WERI-Rb-1 (cell line): ENCODE results near the gene SMARCA2.
A peak's percentile ranks its signal among the peaks of the same experiment; 100 is the strongest.

Source experiments
- DNase-seq: peaks from one replicate; pipeline ENCODE4 v3.0.0-alpha.2; 2020
- H3K27ac ChIP-seq: fragments of 250-450 bp; sonication (Bioruptor Pico); 2 replicates; pipeline ENCODE4 v1.5.1; 2020; ENCODE audit warnings: mild to moderate bottlenecking, moderate library complexity
- H3K27me3 ChIP-seq: fragments of 250-450 bp; sonication (Bioruptor Pico); 2 replicates; pipeline ENCODE4 v1.5.1; 2021; ENCODE audit warnings: mild to moderate bottlenecking, low read depth, moderate library complexity; ENCODE audit not compliant: insufficient read depth, severe bottlenecking
- H3K36me3 ChIP-seq: fragments of 250-450 bp; sonication (Bioruptor Pico); 2 replicates; pipeline ENCODE4 v1.5.1; 2020; ENCODE audit warnings: mild to moderate bottlenecking, moderate library complexity
- H3K4me3 ChIP-seq: 2 replicates; pipeline ENCODE4 v1.5.1; 2011; ENCODE audit warnings: low read depth, mild to moderate bottlenecking, control low read depth, low read length
- H3K9me3 ChIP-seq: fragments of 250-450 bp; sonication (Bioruptor Pico); 2 replicates; pipeline ENCODE4 v1.5.1; 2021; ENCODE audit warnings: mild to moderate bottlenecking, moderate library complexity; ENCODE audit not compliant: severe bottlenecking
- CTCF ChIP-seq: IDR thresholded peaks from 2 replicates; pipeline ENCODE4 v1.5.1; 2011; ENCODE audit warnings: low read depth, mild to moderate bottlenecking, control low read depth, inconsistent platforms, low read length

Gene SMARCA2

GRCh38 chr9:2227144-2227867 lies 212.2 kb downstream of the SMARCA2 start:
- Histone ChIP-seq H3K36me3 (no peaks in the 10 kb centered on the region), H3K4me3 (no peak overlapping the region), H3K27me3 (no peaks in the 10 kb centered on the region), H3K9me3 (peaks cover 8% of the 10 kb centered on the region), H3K27ac (no peak overlapping the region)
- no peak for TF ChIP-seq CTCF
- no peak for DNase-seq

- no peaks in the 10 kb centered on the region for H3K36me3 ChIP-seq
- peak; percentile 54 for TF ChIP-seq CTCF
- no peaks in the 10 kb centered on the region for H3K27me3 ChIP-seq
- H3K4me3 ChIP-seq = no peak overlapping the region
- peaks cover 8% of the 10 kb centered on the region for H3K9me3 ChIP-seq
- peak; percentile 70 for DNase-seq
- no peak overlapping the region for H3K27ac ChIP-seq
Observed at GRCh38 chr9:2228132-2228531, 213.0 kb downstream of the SMARCA2 start.

- Histone ChIP-seq H3K27ac (no peak overlapping the region), H3K9me3 (peaks cover 8% of the 10 kb centered on the region), H3K4me3 (no peak overlapping the region), H3K27me3 (no peaks in the 10 kb centered on the region), H3K36me3 (no peaks in the 10 kb centered on the region)
- no peak for DNase-seq
- TF ChIP-seq CTCF = no peak
Observed at GRCh38 chr9:2228641-2229040, 213.5 kb downstream of the SMARCA2 start.

- H3K27ac ChIP-seq = no peak overlapping the region
- no peak for TF ChIP-seq CTCF
- peaks cover 8% of the 10 kb centered on the region for H3K9me3 ChIP-seq
- DNase-seq = no peak
- H3K36me3 ChIP-seq = no peaks in the 10 kb centered on the region
- no peak overlapping the region for H3K4me3 ChIP-seq
- no peaks in the 10 kb centered on the region for H3K27me3 ChIP-seq
Observed at GRCh38 chr9:2229109-2229721, 214.1 kb downstream of the SMARCA2 start.

- Histone ChIP-seq H3K9me3 (peaks cover 8% of the 10 kb centered on the region), H3K27ac (no peak overlapping the region), H3K27me3 (no peaks in the 10 kb centered on the region), H3K36me3 (no peaks in the 10 kb centered on the region), H3K4me3 (no peak overlapping the region)
- DNase-seq = no peak
- TF ChIP-seq CTCF = no peak
Observed at GRCh38 chr9:2230362-2230761, 215.2 kb downstream of the SMARCA2 start.
